ENCODE measurements around the gene FABP6.

- TF ChIP-seq CTCF (IDR thresholded peaks at IDR 0.05) = no peak
- no peak for TF ChIP-seq EZH2phosphoT487 (IDR thresholded peaks at IDR 0.05)
Observed at GRCh38 chr5:160181965-160182622, 47.2 kb upstream of the FABP6 start.
